HG02623 (cell line): ENCODE results near the gene PNMA6F.
"Not testable (repeated sequence)": the region's sequence is repeated elsewhere in the genome, so short reads cannot be mapped to it uniquely, and the experiment has no call there.

Experiments used
- ATAC-seq: cut with Tn5 transposase; IDR thresholded peaks from one replicate; pipeline ENCODE4 v1.9.1; 2021; ENCODE audit warnings: moderate library complexity; ENCODE audit not compliant: unreplicated experiment

PNMA6F gene

GRCh38 chrX:153303276-153304262 lies 18.0 kb downstream of the PNMA6F start:
- no peak for ATAC-seq

GRCh38 chrX:153302796-153303195 lies 18.8 kb downstream of the PNMA6F start:
- ATAC-seq = no peak

GRCh38 chrX:153301746-153302145 lies 19.8 kb downstream of the PNMA6F start:
- ATAC-seq = no peak

GRCh38 chrX:153299855-153300254 lies 21.7 kb downstream of the PNMA6F start:
- ATAC-seq = no peak

DNA sequence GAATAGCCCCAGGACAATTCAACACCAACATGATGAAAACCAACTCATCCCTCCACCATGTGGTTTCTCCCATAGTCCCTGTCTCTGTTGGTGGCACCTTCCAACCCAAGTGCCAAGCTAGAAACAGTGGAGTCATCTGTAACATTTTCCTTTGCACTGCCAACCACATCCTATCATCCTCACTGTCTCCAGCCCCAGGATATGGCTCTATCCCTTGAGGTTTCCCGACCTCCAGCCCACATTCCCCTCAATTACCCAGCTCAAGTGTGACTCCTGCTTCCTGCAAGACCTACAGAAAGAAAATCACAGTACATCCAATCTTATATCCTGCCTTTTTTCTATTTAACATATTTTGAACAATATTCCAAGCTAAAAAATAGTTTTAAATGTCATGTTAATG lies 24.2 kb downstream of the PNMA6F start:
- ATAC-seq = no peak

DNA sequence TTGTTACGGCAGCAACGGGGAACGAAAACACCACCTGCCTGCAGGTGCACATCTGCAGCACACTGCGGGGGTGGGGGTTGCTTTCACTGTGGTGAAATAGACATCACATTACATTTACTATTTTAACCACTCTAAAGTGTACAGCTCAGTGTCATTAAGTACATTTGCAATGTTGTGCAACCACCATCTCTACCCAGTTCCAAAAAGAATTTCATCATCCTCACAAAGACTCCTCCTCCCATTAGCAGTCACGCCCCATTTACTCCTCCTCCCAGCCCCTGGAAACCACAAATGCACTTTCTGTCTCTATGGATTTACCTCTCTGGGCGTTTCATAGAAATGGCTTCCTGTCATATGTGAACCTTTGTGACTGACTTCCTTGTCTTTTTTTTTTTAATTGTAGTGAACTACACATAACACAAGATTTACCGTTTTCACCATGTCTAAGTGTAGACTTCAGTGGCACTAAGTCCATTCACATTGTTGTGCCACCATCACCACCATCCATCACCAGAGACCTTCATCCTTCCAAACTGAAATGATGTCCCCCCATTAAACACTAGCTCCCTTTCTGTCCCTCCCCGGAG lies 28.0 kb downstream of the PNMA6F start:
- not testable (repeated sequence) for ATAC-seq

- ATAC-seq = not testable (repeated sequence)
Measured at GRCh38 chrX:153288807-153289206, 32.8 kb downstream of the PNMA6F start.

DNA sequence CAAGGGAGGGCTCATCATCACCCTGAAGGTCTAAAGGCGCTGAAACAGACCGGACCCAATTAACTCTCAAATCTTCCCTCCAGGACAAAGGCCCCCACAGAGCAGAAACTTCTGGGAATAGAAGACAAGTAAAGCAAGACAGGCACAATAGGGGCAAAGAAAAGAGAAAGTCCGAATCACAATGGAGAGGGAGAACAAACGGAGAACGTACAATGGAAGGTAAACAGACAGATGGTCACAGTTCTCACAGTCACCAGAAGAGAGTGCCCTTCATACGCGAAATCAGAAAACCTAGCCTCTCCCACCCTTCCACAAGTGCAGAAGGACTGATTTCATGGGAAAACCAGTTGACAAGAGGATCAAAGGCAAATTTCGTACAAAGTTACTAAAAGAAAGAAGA lies 35.9 kb downstream of the PNMA6F start:
- ATAC-seq = not testable (repeated sequence)

DNA sequence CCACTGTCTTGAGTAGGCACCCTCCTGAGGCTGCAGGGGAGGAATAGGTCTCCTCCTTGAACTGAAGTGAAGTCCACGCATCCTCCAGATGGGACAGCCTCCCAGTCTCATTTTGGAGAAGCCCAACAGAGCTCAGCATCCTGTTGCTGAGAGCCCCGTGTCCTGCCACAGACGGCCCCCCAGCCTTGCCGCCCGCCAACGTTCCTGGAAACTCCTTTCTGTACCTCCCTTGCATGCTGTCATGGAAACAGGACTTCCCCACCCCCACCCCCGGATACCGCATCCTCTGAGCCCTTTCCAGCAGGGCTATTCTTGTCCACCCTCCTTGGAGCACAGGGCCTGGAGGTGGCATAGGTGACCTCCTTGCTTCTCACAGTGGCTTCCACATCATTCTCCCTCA lies 37.6 kb downstream of the PNMA6F start:
- ATAC-seq = not testable (repeated sequence)

GRCh38 chrX:153281784-153282183 lies 39.8 kb downstream of the PNMA6F start:
- not testable (repeated sequence) for ATAC-seq

DNA sequence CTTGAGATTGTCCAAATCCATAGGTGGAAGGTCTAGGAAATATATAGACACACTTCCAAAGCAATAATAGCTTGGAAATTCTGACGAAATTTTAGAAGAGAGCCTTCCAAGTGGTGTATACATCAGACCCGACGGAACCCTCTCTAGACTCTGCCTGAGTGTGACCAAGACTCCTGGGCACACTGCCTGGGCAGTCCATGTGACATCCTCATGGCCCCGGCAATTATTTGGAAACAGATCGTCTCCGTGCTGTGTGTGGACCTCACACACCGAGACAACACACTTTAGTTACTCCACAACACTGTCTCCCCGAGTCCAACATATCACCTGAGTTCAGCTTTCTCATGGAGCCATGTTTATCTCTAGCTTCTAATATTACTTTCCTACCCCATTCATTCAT lies 42.3 kb downstream of the PNMA6F start:
- not testable (repeated sequence) for ATAC-seq

DNA sequence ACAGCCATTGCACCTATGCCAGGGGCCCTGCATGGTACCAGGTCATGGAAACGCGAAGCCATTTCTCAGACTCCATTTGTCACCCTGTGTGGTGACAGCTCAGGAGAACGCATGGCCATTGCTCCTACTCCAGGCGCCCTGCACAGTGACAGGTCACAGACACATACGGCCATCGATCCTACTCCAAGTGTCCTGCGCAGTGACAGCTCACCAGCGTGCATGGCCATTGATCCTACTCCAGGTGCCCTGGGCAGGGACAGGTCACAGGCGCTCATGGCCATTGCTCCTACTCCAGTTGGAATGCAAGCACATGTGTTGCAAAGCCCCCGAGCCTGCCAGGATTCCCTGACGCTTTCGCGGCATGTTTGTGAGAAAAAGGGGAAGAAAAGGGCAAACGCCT lies 45.5 kb downstream of the PNMA6F start:
- not testable (repeated sequence) for ATAC-seq

DNA sequence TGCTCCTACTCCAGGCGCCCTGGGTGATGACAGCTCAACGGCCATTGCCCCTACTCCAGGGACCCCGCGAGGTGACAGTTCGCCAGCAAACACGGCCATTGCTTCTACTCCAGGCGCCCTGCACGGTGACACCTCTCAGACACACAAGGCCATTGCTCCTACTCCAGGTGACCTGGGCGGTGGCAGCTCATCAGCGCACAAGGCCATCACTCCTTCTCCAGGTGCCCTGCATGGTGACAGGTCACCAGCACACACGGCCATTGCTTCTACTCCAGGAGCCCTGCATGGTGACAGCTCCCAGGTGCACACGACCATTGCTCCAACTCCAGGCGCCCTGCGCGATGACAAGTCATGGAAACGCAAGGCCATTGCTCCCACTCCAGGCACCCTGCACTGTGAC lies 46.1 kb downstream of the PNMA6F start:
- ATAC-seq = not testable (repeated sequence)

DNA sequence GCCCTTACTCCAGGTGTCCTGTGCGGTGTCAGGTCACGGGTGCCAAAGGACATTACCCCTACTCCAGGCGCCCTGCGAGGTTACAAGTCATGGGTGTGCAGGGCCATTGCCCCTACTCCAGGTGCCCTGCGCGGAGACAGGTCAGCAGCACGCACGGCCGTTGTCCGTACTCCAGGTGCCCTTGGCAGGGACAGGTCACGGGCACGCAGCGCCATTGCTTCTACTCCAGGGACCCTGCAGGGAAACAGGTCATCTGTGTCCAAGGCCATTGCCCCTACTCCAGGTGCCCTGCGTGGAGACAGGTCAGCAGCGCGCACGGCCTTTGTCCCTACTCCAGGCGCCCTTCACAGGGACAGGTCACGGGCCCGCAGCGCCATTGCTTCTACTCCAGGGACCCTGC lies 49.0 kb downstream of the PNMA6F start:
- not testable (repeated sequence) for ATAC-seq

- ATAC-seq = not testable (repeated sequence)
Measured at GRCh38 chrX:153272070-153272469, 49.5 kb downstream of the PNMA6F start.
